A172 (cell line): ENCODE results near the gene LRRC4C. TPM values are rescaled to one million over a fixed set of nuclear protein-coding genes. Genes with fewer than 3 reads are reported as not detected.
"Not testable (repeated sequence)": the region's sequence is repeated elsewhere in the genome, so short reads cannot be mapped to it uniquely, and the experiment has no call there.

Experiments used
- DNase-seq: peaks from one replicate; pipeline ENCODE4 v3.0.0-alpha.2; 2015; ENCODE audit warnings: low spot score
- total RNA-seq: library from RNA; depleted of rRNA; stranded (reverse); fragments of >200 nt; shearing (Covaris generic); gene quantifications from 2 replicates; pipeline ENCODE4 v1.2.3, GENCODE V29; 2014

Gene LRRC4C
- total RNA-seq, 1 experiment from 2014 or later: not detected

DNA sequence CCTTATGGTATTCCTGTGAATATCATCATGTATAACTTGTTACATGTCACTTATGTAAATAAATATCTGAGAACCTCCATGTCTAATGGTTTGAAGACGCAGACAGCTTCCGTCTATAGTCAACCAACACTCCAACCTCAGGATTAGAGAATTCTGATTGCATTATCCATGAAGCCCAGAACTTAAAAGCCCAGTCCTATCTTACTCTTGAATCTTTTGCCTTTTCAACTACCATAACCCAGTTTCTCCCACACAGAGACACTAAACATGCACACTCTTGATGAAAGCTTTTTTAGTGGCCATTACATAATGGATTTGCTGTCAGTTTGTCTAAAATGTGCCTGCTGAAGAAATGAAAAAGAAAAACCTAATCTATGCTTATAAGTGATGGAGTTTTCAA, 1219.2 kb downstream of the LRRC4C start:
- DNase-seq: no peak

DNA sequence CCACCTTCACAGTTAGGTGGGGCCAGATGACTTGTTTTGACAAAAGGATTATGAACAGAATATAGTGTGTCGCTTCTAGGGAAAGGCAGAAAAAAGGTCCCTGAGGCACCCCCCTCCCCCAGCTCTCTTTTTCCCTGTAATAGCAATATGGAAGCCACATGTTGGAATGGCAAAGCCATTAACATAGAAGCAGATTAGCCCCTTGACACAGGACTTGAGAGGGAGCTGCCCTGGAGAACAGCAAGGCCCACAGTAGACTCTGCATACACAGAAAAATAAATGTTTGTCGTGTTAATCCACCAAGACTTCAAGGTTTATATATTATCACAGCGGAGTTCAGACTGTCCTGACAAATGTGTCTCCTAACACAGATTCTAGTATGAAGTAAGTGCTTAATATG, 1222.9 kb downstream of the LRRC4C start:
- no peak for DNase-seq

DNA sequence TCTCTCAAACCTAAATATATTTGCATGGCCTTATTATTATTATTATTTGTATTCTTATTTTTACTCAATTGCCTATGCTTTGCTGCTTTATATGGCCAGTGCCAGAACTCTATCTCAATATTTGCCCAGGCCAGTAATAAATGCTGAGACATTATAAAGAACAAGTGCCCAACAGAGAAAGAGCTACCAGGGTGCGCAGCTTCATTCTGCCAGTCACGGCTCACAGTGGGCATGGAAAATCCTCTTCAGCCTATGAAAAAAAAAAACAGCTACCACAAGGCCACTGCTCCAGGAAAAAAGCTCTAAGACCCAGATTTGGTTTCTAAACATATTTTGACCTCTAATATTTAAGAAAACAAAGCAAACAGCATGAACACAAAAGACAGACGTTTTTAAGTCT, 1223.6 kb downstream of the LRRC4C start:
- DNase-seq: no peak

DNA sequence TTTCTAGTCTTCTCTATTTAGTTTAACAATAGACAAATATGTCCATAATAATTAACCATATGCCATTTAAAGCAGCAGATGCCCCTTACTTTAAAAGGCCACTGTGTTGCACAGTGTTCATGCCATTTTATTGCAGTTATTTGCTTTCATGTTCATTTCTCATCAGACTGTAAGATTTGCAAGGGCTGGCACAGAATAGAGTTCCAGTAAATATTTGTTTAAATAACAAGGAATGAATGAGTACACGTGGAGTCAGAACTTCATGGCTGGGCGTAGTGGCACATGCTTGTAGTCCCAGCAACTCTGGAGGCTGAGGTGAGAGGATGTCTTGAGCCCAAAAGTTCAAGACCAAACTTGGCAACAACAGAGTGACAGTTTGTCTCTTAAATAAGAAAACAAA, 1228.6 kb downstream of the LRRC4C start:
- DNase-seq: no peak

DNA sequence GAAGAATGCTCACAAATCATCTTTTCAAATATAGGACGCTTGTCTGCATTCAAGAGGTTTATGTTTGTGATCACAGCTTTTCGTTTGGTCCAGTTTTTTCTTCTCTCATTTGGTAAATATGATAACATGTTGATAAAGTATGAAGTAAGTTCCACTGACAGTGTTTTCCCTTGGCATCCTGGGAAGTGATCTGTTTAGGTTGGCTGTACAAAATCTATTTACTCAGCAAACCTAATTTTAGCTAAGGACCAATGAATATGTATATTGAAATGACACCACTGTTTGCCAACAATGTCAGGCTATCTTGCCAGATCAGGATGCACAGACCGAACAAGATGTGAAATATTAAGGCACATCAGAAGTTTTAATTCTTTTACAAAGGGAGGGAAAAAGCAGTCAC, 1230.8 kb downstream of the LRRC4C start:
- no peak for DNase-seq

DNA sequence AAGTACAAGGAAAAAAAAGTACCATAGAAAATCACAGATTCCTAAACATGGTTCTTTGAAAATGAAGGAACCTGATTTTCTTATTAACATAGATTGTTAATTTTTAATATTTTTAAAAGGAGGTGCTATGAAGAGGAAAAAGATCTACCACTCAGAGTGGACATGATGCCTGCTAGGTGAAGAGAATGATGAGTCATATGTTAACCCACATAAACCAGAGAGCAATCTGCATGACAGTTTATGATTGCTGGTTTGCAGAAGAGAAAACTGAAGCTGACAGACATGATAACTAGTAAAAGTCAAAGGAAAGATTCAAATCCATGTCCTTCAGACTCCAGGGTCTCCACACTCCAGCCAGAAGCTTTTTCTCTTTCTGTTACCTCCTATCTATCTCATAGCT, 1231.7 kb downstream of the LRRC4C start:
- DNase-seq: no peak

DNA sequence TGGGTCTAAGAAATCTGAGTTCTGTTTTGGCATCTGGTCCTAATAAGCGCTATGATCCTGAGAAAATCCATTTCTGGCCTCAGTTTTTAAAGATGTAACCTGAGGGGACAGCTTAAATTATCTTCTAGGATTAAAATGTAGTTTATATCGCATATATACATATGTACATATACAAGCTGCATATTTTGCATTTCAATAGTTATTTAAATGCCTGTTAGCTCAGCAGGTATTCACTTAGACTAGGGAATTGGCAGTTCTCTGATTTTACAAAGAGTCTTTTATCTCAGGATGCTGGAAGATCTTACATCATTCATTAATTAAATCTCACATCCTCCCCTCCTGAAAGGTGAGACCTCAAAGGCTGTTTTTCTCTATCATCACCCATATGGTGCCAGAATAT, 1232.8 kb downstream of the LRRC4C start:
- no peak for DNase-seq

DNA sequence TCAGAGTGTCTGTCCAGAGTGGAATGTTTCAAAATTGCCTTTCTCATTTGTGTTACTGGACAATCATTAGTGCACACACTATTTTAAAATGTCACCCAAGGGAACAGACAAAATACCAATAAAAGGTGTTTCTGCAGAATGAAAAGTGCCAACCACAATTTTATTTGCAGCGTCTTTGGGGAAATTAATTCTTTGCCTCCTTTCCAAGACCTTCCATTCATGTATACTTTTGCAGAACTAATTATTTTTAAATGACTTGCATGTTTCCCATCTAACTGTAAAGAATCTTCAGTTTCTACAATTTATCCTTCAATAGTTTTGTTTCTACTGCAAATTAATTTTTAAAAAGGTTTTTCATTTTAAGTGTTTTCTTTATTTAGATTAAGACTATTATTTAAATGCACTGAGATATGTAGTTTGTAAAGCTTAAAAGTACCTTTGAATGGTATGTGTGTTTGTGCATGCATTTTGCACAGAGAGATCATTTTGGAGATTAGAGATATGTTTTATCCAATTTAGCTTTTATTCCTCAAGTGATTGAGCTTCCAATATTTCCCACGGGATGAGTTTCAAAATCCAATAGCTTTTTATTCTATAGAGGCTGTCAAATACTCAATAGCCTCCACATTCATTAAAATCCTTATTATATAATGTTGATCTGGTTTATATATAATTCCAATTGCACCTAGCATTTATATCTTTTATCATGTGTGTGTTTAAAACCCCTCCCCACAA, 1235.7 kb downstream of the LRRC4C start:
- DNase-seq: no peak

DNA sequence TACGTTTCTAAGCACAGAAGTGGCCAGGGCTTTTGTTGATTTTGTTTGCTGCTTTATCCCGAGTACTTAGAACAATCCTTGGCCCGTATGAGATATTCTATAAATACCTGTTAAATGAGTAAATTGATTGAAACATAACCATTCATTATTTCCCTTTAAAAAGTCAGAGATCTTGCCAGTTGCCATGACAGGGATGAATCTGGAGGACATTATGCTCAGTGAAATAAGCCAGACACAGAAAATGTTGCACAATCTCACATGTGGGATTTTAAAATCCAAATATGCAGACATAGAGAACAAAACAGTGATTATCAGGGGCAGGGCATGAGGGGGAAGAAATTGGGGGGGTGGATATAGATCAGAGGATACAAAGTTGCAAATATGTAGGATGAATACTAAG, 1240.1 kb downstream of the LRRC4C start:
- no peak for DNase-seq

DNA sequence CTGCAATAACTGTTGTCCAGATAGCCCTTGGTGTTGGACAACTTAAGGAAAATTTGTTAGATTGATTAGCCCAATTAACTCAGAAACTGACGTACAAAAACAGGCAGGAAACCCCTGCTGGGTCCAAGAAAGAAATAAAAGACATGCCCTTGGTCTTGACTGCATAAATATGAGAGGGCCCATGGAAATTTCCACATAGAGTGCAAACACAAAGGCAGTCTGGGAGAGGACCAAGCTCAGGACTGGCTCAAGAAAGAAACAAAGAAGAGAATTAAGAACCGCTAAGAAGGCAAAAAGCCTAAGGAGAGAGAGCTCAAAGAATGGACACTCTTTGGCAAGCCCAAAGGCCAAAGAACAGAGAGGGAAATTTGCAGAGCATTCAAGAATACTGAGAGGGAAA, 1243.9 kb downstream of the LRRC4C start:
- no peak for DNase-seq

DNA sequence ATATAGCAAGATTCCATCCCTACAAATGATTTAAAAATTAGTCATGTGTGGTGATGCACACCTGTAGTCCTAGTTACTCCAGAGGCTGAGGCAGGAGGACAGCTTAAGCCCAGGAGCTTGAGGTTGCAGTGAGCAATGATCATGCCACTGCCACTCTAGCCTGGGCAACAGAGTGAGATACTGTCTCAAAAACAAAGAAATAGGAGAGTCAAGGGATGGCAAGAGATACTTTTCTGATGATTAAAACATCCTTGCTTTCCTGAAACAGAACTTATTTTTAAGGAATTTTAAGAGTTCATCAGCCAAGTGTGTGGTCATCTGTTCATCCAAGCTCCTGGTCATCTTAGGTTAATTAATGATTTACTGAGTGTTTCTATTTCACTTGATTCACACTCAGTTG, 1252.0 kb downstream of the LRRC4C start:
- no peak for DNase-seq

DNA sequence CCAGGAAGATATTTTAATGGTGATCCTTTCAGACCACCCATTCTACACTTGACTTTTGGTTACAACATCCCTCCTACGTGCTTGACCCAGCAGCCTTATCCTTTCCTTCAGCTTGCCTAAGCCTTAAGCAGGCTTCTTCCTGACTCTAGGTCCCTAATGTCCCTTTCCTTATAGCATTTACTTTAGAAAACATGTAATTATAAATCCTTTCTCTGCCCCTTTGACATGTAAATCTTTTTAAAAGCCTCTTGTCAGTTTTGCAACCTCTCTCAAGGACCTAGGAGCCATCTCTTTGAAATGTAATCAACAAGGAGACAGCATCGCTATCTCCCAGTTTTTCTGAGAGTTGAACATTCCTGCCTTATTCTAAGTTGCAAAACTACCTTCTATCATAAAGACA, 1255.2 kb downstream of the LRRC4C start:
- DNase-seq: no peak

DNA sequence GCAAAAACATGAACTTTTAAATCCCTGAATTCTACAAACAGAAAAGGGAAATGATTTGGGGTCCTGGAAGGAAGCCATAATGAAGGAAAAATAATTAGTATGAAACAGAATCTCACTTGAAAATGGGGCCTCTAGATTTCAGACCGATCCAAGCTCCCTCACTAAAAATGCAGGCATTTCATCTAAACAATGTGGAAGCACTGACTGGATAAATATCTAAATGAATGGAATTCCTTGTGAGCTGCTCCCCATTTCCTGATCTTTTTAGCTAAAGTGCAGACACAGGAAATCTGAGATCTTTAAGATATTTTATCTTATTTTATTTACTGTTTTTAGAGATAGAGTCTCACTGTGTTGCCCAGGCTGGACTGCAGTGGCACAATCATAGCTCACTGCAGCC, 1255.8 kb downstream of the LRRC4C start:
- DNase-seq: no peak

DNA sequence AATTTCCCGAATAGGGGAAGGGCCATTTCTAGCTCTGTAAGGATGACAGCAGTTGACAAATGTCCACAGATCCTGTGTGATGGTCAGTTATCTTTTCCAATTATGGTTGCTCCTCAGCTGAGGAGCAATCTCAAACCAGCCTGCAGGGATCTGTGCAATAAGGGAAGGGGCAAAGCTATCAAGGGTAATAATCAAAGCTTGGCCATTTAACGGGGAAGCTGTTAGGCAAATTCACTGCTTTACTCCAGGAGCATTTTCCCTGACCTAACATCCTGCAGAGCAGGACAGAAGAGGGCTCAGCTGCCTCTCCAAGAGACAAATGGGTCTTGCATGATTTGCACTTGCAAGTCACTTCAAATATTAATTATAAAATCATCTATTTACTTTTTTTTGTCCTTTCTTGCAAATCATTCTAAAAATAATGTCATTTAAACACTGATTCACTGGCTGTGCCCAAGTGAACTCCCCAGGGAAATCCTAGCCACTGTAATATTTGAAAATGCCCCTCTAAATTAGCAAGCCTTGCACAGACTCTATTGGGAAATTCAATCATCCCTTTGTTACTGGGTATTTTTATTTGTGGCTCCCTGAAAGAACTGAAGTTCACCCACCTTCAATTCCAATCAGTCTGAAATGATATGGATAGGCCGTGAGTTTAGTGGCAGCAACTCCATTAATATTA, 1256.7 kb downstream of the LRRC4C start:
- DNase-seq: no peak

DNA sequence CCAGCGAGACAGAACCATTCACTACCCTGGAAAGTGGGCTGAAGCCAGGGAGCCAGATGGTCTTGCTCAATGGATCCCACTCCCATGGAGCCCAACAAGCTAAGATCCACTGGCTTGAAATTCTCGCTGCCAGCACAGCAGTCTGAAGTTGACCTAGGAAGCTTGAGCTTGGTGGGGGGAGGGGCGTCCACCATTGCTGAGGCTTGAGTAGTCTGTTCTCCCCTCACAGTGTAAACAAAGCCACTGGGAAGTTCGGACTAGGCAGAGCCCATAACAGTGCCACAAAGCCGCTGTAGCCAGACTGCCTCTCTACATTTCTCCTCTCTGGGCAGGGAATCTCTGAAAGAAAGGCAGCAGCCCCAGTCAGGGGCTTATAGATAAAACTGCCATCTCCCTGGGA, 1266.9 kb downstream of the LRRC4C start:
- not testable (repeated sequence) for DNase-seq

DNA sequence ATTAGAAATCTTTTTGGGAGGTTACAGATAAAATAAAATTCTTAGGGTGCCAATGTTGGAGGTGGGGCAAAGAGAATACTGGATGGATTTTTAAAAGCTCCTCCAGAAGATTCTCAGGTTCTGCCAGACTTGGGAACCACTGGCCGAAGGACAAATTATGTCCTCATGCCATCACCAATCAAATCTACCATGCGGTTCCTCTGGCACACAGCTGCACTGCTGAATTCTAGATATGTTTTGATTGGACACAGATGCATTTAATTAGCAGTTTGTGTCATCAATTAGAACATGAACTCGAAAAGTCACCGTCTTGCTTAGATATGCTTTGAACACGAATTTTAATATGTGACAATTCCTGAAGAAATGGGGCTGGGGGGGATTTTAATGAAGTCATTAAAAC, 1269.2 kb downstream of the LRRC4C start:
- no peak for DNase-seq

DNA sequence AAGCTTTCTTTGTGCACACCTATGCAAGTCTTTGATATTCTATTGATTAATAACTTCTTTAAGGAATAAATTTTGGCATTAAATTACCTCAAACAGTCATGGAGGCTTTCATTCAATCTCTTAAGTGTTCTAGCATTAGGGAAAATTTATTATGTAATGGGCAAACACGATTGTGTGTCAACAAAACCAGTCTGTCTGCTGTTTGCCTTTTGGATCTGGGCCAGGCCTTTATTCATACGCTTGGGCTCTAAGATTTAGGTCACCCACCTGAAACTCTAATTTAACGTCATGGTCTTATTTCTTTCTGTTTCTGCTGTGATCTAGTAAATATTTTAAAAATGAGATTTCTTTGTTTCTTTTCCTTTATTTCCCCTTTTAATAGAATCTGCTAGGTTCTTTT, 1270.6 kb downstream of the LRRC4C start:
- DNase-seq: no peak

DNA sequence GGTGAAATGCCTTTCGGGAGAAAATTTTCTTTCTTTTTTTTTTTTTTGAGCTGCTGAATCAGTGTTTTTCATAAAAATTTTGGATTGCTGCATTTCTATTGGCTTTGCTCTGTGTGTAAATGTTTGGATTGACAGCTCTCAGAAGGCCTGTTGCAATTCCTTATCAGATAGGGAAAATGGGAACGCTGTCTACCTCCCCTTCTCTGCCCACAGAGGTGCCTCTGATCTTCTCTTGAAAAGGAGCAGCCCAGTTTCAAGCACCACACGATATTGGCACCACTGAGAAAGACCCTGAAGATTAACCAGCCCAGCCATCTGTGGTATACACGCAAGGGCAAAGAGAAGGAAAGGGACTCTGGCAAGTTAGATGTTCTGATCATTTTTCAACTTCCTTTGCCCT, 1272.2 kb downstream of the LRRC4C start:
- no peak for DNase-seq

DNA sequence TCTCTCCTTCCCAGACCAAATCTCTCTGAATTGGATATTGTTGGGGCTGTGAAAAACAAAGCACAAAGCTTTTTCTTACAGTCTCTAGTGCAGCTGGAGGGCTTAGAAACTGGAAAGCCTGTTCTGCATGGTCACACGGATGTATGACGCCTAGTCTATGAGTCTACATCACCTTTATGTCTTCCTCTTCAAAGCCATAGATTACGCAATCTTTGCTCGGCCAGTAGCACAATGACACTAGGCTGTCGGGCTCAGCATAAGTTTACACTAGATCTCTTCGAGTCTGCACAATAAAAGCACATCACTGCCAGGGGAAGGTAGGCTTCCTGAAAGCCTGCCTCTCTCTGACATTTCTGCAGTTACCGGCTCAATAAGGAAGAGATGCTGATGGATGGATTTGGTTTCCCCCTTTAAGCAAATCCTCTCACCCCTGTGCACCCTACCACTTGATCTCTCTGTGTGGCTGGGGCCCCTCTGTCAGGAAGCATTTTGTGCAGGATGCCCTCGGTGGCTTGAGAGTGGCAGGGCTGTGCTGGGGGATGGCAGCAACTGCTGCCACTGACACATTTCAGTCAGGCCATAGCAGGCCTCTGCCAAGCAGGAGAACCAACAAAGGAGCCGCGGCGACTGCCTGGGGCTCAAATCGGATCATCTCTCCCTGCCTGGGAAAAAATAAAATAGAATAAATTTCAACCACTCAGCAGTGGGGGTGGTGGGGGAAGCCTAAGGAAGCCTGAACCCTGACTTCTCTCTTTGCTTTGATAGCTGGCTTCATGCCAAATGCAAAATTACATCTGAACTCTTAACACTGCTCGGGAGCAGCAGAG, 1272.8 kb downstream of the LRRC4C start:
- no peak for DNase-seq

DNA sequence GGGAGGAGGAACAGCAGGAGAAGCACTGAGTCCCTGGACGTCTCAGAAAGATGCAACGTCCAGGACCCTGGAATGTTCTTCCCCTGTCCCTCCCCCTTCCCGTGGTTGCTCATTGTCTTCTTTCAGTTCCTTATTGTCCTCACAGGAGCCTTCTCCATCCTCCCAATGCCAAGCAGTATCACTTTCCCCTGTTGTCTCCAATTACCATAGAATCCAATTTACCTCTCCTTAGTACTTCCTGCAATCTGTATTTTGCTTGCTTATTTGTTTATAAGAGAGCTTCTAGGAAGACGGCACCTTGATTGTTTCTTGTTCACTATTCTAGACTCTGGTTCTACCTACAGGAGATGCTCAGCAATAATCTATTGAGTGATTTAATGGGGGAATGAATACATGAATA, 1273.7 kb downstream of the LRRC4C start:
- no peak for DNase-seq

DNA sequence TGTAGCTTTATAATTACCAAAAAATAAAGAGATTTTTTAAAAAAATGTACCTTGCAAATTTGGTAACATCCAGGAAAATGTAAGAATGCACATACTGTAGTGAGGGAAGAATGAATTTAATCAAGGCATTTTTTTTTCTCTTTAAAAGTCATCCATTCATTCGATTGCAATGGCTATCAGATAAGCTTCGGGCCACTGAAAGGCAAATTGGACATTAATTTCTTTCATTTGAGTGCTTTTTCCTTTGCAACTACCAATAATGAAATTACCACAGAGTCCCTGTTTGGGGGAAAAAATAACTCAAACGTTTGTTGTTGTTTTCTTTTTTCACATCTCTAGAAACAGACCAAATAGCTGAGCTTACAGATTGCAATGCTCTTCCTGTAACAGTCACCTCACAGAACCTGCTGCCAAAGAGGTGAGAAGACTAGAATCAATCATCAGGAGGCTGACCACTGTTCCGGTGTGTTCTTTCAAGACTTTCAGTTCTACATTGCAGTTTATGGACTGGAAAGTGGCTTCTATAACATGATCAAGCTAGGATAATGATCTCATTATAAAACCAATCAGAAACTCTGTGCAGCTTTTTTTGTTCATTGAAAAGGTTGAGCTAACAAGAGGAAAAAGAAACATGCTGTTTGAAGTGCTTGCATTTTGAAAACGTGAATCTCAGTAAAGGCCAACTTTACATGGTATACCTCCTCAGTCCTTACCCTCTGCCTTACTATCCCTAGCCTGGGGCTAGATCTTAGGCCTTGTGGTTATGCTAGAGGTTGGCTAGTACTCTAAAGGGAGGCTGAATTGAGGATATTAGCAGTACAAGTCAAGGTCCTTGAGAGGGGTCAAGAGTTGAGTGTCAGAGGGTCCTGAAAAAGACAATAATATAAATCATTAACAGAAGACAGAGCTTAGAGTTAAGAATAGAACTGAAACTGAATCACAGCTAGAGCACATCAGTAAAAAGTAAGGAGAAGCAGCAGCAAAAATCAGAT, 1276.1 kb downstream of the LRRC4C start:
- no peak for DNase-seq

DNA sequence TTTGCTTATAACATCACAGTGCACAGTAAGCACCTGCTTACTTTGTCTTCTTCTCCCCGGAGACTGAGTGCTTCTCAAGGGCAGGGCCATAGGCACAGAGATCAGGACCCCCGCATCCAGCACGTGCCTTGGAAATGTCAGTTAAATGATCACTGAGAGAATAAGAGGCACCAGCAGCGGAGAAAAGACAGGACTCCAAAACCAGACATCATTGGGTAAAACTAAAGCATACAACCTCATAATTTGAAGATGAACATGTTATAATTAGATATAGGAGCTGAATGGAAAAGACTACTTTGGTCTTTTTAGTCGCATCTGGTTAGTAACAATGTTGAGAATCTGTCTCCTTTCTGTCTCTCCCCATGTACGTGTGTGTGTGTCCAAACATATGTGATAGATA, 1279.9 kb downstream of the LRRC4C start:
- DNase-seq: no peak
